Liver (tissue), 3 donors: ENCODE data around the gene MICAL2.

Experiments used
- EGR1 ChIP-seq, 2 donors: IDR thresholded peaks; 2 replicates each; pipeline ENCODE4 v1.6.1; 2016 to 2018; ENCODE audit warnings: antibody characterized with exemption in 2 of 2, low read depth in 2 of 2
- HNF4A ChIP-seq, 2 donors: conservative IDR thresholded peaks; 2 replicates each; pipeline ENCODE4 v1.6.1; 2016; ENCODE audit warnings: antibody characterized with exemption in 2 of 2, mild to moderate bottlenecking in 2 of 2
- JUND ChIP-seq, 2 donors: IDR thresholded peaks; 2 replicates each; pipeline ENCODE4 v1.6.1; 2016; ENCODE audit warnings: antibody characterized with exemption in 2 of 2
- RAD21 ChIP-seq, 2 donors: IDR thresholded peaks; 2 replicates each; pipeline ENCODE4 v1.6.1; 2016; ENCODE audit warnings: antibody characterized with exemption in 2 of 2, mild to moderate bottlenecking in 2 of 2
- RXRA ChIP-seq, 2 donors: IDR thresholded peaks; 2 replicates each; pipeline ENCODE4 v1.6.1; 2017 to 2018; ENCODE audit warnings: antibody characterized with exemption in 2 of 2, mild to moderate bottlenecking in 1 of 2
- TAF1 ChIP-seq: conservative IDR thresholded peaks from 2 replicates; pipeline ENCODE4 v1.6.1; 2016; ENCODE audit warnings: antibody characterized with exemption, mild to moderate bottlenecking
- YY1 ChIP-seq: IDR thresholded peaks from 2 replicates; pipeline ENCODE4 v1.6.1; 2016; ENCODE audit warnings: antibody characterized with exemption, mild to moderate bottlenecking
- TF ChIP-seq, protein P1 (sequence below): fragments of 150-350 bp; IDR thresholded peaks from 2 replicates; pipeline ENCODE4 v1.5.1; 2017; ENCODE audit warnings: improper control_type of control experiment, low read depth, low read length; ENCODE audit not compliant: missing input control
- TF ChIP-seq, protein P2 (sequence below): IDR thresholded peaks from 2 replicates; pipeline ENCODE4 v1.6.1; 2016; ENCODE audit warnings: antibody characterized with exemption
- TF ChIP-seq, protein P3 (sequence below): IDR thresholded peaks from 2 replicates; pipeline ENCODE4 v1.6.1; 2016; ENCODE audit warnings: antibody characterized with exemption, mild to moderate bottlenecking
- TF ChIP-seq, protein P4 (sequence below): IDR thresholded peaks from 2 replicates; pipeline ENCODE4 v1.6.1; 2016; ENCODE audit warnings: antibody characterized with exemption
- donor health status: healthy.
- donor health status: healthy.

DNA sequence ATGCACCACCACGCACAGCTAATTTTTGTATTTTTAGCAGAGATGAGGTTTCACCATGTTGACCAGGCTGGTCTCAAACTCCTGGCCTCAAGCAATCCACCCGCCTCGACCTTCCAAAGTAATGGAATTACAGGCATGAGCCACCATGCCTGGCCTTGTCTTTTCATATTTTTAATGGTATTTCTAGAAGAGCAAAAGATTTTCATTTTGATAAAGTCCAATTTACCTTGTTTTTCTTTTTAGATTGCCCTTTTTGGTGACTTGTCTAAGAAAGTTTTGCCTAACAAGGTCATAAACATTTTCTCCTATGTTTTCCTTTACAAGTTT, 45.5 kb upstream of the MICAL2 start:
- TF ChIP-seq EGR1 (IDR thresholded peaks at IDR 0.05; ENCODE audit: low read depth in 2 of 2), result no peak
- TF ChIP-seq, protein P1, sequence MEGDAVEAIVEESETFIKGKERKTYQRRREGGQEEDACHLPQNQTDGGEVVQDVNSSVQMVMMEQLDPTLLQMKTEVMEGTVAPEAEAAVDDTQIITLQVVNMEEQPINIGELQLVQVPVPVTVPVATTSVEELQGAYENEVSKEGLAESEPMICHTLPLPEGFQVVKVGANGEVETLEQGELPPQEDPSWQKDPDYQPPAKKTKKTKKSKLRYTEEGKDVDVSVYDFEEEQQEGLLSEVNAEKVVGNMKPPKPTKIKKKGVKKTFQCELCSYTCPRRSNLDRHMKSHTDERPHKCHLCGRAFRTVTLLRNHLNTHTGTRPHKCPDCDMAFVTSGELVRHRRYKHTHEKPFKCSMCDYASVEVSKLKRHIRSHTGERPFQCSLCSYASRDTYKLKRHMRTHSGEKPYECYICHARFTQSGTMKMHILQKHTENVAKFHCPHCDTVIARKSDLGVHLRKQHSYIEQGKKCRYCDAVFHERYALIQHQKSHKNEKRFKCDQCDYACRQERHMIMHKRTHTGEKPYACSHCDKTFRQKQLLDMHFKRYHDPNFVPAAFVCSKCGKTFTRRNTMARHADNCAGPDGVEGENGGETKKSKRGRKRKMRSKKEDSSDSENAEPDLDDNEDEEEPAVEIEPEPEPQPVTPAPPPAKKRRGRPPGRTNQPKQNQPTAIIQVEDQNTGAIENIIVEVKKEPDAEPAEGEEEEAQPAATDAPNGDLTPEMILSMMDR, result no peak
- TF ChIP-seq, protein P2, sequence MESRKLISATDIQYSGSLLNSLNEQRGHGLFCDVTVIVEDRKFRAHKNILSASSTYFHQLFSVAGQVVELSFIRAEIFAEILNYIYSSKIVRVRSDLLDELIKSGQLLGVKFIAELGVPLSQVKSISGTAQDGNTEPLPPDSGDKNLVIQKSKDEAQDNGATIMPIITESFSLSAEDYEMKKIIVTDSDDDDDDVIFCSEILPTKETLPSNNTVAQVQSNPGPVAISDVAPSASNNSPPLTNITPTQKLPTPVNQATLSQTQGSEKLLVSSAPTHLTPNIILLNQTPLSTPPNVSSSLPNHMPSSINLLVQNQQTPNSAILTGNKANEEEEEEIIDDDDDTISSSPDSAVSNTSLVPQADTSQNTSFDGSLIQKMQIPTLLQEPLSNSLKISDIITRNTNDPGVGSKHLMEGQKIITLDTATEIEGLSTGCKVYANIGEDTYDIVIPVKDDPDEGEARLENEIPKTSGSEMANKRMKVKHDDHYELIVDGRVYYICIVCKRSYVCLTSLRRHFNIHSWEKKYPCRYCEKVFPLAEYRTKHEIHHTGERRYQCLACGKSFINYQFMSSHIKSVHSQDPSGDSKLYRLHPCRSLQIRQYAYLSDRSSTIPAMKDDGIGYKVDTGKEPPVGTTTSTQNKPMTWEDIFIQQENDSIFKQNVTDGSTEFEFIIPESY, result no peak
- no peak for TF ChIP-seq HNF4A (conservative IDR thresholded peaks at IDR 0.05)
- TF ChIP-seq, protein P3, sequence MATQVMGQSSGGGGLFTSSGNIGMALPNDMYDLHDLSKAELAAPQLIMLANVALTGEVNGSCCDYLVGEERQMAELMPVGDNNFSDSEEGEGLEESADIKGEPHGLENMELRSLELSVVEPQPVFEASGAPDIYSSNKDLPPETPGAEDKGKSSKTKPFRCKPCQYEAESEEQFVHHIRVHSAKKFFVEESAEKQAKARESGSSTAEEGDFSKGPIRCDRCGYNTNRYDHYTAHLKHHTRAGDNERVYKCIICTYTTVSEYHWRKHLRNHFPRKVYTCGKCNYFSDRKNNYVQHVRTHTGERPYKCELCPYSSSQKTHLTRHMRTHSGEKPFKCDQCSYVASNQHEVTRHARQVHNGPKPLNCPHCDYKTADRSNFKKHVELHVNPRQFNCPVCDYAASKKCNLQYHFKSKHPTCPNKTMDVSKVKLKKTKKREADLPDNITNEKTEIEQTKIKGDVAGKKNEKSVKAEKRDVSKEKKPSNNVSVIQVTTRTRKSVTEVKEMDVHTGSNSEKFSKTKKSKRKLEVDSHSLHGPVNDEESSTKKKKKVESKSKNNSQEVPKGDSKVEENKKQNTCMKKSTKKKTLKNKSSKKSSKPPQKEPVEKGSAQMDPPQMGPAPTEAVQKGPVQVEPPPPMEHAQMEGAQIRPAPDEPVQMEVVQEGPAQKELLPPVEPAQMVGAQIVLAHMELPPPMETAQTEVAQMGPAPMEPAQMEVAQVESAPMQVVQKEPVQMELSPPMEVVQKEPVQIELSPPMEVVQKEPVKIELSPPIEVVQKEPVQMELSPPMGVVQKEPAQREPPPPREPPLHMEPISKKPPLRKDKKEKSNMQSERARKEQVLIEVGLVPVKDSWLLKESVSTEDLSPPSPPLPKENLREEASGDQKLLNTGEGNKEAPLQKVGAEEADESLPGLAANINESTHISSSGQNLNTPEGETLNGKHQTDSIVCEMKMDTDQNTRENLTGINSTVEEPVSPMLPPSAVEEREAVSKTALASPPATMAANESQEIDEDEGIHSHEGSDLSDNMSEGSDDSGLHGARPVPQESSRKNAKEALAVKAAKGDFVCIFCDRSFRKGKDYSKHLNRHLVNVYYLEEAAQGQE, result no peak
- TF ChIP-seq, protein P4, sequence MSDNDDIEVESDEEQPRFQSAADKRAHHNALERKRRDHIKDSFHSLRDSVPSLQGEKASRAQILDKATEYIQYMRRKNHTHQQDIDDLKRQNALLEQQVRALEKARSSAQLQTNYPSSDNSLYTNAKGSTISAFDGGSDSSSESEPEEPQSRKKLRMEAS, result no peak
- no peak for TF ChIP-seq JUND (IDR thresholded peaks at IDR 0.05)
- TF ChIP-seq TAF1, result no peak
- TF ChIP-seq RXRA (IDR thresholded peaks at IDR 0.05), result no peak
- no peak for TF ChIP-seq RAD21 (IDR thresholded peaks at IDR 0.05)
- TF ChIP-seq YY1, result no peak
